H9 (cell line): ENCODE measurements around the gene JRKL. TPM values are rescaled to one million over a fixed set of nuclear protein-coding genes. Genes with fewer than 3 reads are reported as not detected.

Experiments
- DNase-seq: peaks from one replicate; pipeline ENCODE4 v3.0.0-alpha.2; 2017
- H2AFZ ChIP-seq: one replicate; pipeline ENCODE4 v1.6.1; 2013; ENCODE audit warnings: mild to moderate bottlenecking, low read length, control low read depth, moderate library complexity
- H2AK5ac ChIP-seq: 2 replicates; pipeline ENCODE4 v1.6.1; 2013; ENCODE audit warnings: low read length, control low read depth, mixed read lengths; ENCODE audit not compliant: insufficient read length
- H2BK120ac ChIP-seq: one replicate; pipeline ENCODE4 v1.6.1; 2013; ENCODE audit warnings: low read depth, mild to moderate bottlenecking, low read length, control low read depth, inconsistent platforms; ENCODE audit not compliant: poor library complexity, severe bottlenecking
- H2BK12ac ChIP-seq: 2 replicates; pipeline ENCODE4 v1.6.1; 2013; ENCODE audit warnings: low read length, control low read depth, mixed read lengths, low read depth; ENCODE audit not compliant: insufficient read length
- H2BK15ac ChIP-seq: 2 replicates; pipeline ENCODE4 v1.6.1; 2013; ENCODE audit warnings: low read depth, low read length, control low read depth
- H2BK20ac ChIP-seq: one replicate; pipeline ENCODE4 v1.6.1; 2013; ENCODE audit warnings: low read depth, mild to moderate bottlenecking, low read length, control low read depth, inconsistent platforms; ENCODE audit not compliant: poor library complexity, severe bottlenecking
- H2BK5ac ChIP-seq: 2 replicates; pipeline ENCODE4 v1.6.1; 2013; ENCODE audit warnings: low read length, control low read depth, mixed read lengths; ENCODE audit not compliant: insufficient read length
- H3K14ac ChIP-seq: 2 replicates; pipeline ENCODE4 v1.6.1; 2013; ENCODE audit warnings: low read length, control low read depth; ENCODE audit not compliant: insufficient read depth
- H3K18ac ChIP-seq: 2 replicates; pipeline ENCODE4 v1.6.1; 2013; ENCODE audit warnings: low read depth, mild to moderate bottlenecking, mixed read lengths, low read length, control low read depth; ENCODE audit not compliant: insufficient read length
- H3K23ac ChIP-seq: 2 replicates; pipeline ENCODE4 v1.6.1; 2013; ENCODE audit warnings: low read length, control low read depth, mixed read lengths, low read depth; ENCODE audit not compliant: insufficient read length
- H3K23me2 ChIP-seq: 2 replicates; pipeline ENCODE4 v1.6.1; 2013; ENCODE audit warnings: low read depth, mild to moderate bottlenecking, mixed read lengths, low read length, control low read depth; ENCODE audit not compliant: insufficient read length, poor library complexity, severe bottlenecking
- H3K27ac ChIP-seq: 2 replicates; pipeline ENCODE4 v1.5.1; 2013; ENCODE audit warnings: low read length, control low read depth, mixed read lengths, low read depth; ENCODE audit not compliant: insufficient read length
- H3K27me3 ChIP-seq: 2 replicates; pipeline ENCODE4 v1.6.1; 2013; ENCODE audit warnings: low read length, control low read depth, inconsistent platforms; ENCODE audit not compliant: insufficient read depth
- H3K4ac ChIP-seq: 2 replicates; pipeline ENCODE4 v1.6.1; 2013; ENCODE audit warnings: low read depth, mild to moderate bottlenecking, control low read depth, inconsistent platforms, low read length, moderate library complexity
- H3K4me1 ChIP-seq: 2 replicates; pipeline ENCODE4 v1.6.1; 2013; ENCODE audit warnings: low read length, control low read depth, inconsistent platforms; ENCODE audit not compliant: insufficient read depth
- H3K4me2 ChIP-seq: 2 replicates; pipeline ENCODE4 v1.6.1; 2013; ENCODE audit warnings: low read length, control low read depth, mixed read lengths; ENCODE audit not compliant: insufficient read length, insufficient read depth
- H3K56ac ChIP-seq: 2 replicates; pipeline ENCODE4 v1.6.1; 2013; ENCODE audit warnings: low read depth, mild to moderate bottlenecking, mixed read lengths, low read length, control low read depth; ENCODE audit not compliant: insufficient read length
- H3K79me1 ChIP-seq: 2 replicates; pipeline ENCODE4 v1.6.1; 2013; ENCODE audit warnings: low read depth, mild to moderate bottlenecking, moderate library complexity, low read length, control low read depth, inconsistent platforms; ENCODE audit not compliant: insufficient read depth, poor library complexity, severe bottlenecking
- H3K79me2 ChIP-seq: 2 replicates; pipeline ENCODE4 v1.6.1; 2013; ENCODE audit warnings: low read length, control low read depth, inconsistent platforms; ENCODE audit not compliant: insufficient read depth
- H3K9ac ChIP-seq: 2 replicates; pipeline ENCODE4 v1.6.1; 2013; ENCODE audit warnings: low read length, control low read depth, mixed read lengths; ENCODE audit not compliant: insufficient read length; ENCODE audit errors: extremely low read depth
- H3K9me3 ChIP-seq: one replicate; pipeline ENCODE4 v1.6.1; 2013; ENCODE audit warnings: low read depth, low read length, inconsistent platforms; ENCODE audit not compliant: control insufficient read depth
- H3T11ph ChIP-seq: one replicate; pipeline ENCODE4 v1.6.1; 2013; ENCODE audit warnings: mild to moderate bottlenecking, low read length, control low read depth, inconsistent platforms
- H4K20me1 ChIP-seq: one replicate; pipeline ENCODE4 v1.6.1; 2013; ENCODE audit not compliant: control insufficient read depth, insufficient read length, insufficient read depth
- H4K5ac ChIP-seq: 2 replicates; pipeline ENCODE4 v1.6.1; 2013; ENCODE audit warnings: low read depth, mild to moderate bottlenecking, mixed read lengths, low read length, control low read depth; ENCODE audit not compliant: insufficient read length
- H4K8ac ChIP-seq: replicated peaks from 2 replicates; pipeline ENCODE4 v1.6.1; 2013; ENCODE audit warnings: low read length, control low read depth, mixed read lengths, low read depth; ENCODE audit not compliant: insufficient read length
- H4K91ac ChIP-seq: 2 replicates; pipeline ENCODE4 v1.6.1; 2013; ENCODE audit warnings: low read depth, mild to moderate bottlenecking, moderate library complexity, mixed read lengths, low read length, control low read depth; ENCODE audit not compliant: insufficient read length
- H3K27ac Mint-ChIP-seq, 3 experiments: 2 replicates in 2 of 3; 3 replicates in 1 of 3; pipeline ENCODE4 v1.8.0; 2020 to 2021; ENCODE audit warnings: mixed read lengths in 3 of 3, mild to moderate bottlenecking in 1 of 3, moderate library complexity in 1 of 3
- H3K27me3 Mint-ChIP-seq: 2 replicates; pipeline ENCODE4 v1.8.0; 2021; ENCODE audit warnings: low read depth, mild to moderate bottlenecking, moderate library complexity, mixed read lengths
- H3K36me3 Mint-ChIP-seq, 3 experiments: 2 replicates in 2 of 3; 3 replicates in 1 of 3; pipeline ENCODE4 v1.8.0; 2020 to 2021; ENCODE audit warnings: low read depth in 3 of 3, mixed read lengths in 3 of 3; ENCODE audit not compliant: insufficient read depth in 1 of 3
- H3K4me1 Mint-ChIP-seq, 2 experiments: 2 replicates each; pipeline ENCODE4 v1.8.0; 2020; ENCODE audit warnings: mixed read lengths in 2 of 2
- H3K4me3 Mint-ChIP-seq, 2 experiments: 2 replicates in 1 of 2; 3 replicates in 1 of 2; pipeline ENCODE4 v1.8.0; 2020 to 2021; ENCODE audit warnings: mild to moderate bottlenecking in 2 of 2, mixed read lengths in 2 of 2, moderate library complexity in 1 of 2
- H3K9me3 Mint-ChIP-seq, 2 experiments: 2 replicates in 1 of 2; 3 replicates in 1 of 2; pipeline ENCODE4 v1.8.0; 2020; ENCODE audit warnings: mild to moderate bottlenecking in 2 of 2, mixed read lengths in 2 of 2, moderate library complexity in 1 of 2
- WGBS: extraction: QIAGEN DNeasy Blood & Tissue Kit; methylation state at CpG from one replicate; pipeline ENCODE4 v1.1.7; 2013; ENCODE audit warnings: missing lambda C conversion rate, low lambda C conversion rate, mixed read lengths; ENCODE audit not compliant: insufficient read length; ENCODE audit errors: extremely low coverage; 5-methylcytosine and 5-hydroxymethylcytosine counted together
- total RNA-seq: library from RNA; stranded (reverse); gene quantifications from 2 replicates; pipeline ENCODE4 v1.2.1, GENCODE V29; 2021
- TF ChIP-seq, protein P1 (sequence below): fragments of 200-600 bp; sonication (generic); conservative IDR thresholded peaks from 3 replicates; pipeline ENCODE4 v1.8.0; 2021; ENCODE audit warnings: antibody characterized with exemption, mild to moderate bottlenecking

Gene JRKL
- total RNA-seq, 1 experiment from 2014 or later, result 3.6 TPM

DNA sequence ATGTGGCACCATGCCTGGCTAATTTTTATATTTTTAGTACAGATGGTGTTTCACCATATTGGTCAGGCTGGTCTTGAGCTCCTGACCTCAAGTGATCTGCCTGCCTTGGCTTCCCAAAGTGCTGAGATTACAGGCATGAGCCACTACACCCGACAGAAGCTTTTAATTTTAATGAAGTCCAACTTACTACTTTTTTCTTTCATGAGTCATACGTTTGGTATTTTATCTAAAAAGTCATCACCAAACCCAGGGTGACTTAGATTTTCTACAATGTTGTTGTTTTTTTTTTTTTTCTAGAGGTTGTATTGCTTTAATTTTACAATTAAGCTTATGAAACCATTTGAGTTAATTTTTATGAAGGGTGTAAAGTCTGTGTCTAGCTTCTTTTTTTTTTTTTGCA, 34.9 kb downstream of the JRKL start:
- H3K27ac Mint-ChIP-seq, result peak overlapping the region in 1 of 3 experiments; percentile 59; a peak in 1 of 7 replicates
- Histone ChIP-seq H2AK5ac (no peak overlapping the region), H4K8ac (no peak overlapping the region), H2BK5ac (no peak overlapping the region), H3K4ac (no peak overlapping the region), H4K20me1 (no peaks in the 10 kb centered on the region), H4K5ac (no peak overlapping the region), H3K9ac (no peak overlapping the region), H3K14ac (no peak overlapping the region), H3K4me2 (no peak overlapping the region), H2AFZ (no peak overlapping the region), H3K9me3 (no peaks in the 10 kb centered on the region), H3K56ac (no peak overlapping the region), H2BK12ac (no peak overlapping the region), H3K23me2 (no peaks in the 10 kb centered on the region), H2BK120ac (no peak overlapping the region), H2BK20ac (no peak overlapping the region), H3T11ph (no peak overlapping the region), H3K27ac (no peak overlapping the region), H3K79me1 (no peaks in the 10 kb centered on the region), H3K4me1 (no peaks in the 10 kb centered on the region), H2BK15ac (no peak overlapping the region), H3K27me3 (no peaks in the 10 kb centered on the region), H3K18ac (no peak overlapping the region), H3K23ac (no peak overlapping the region), H3K79me2 (no peaks in the 10 kb centered on the region), H4K91ac (no peak overlapping the region)
- no peaks in the 10 kb centered on the region for H3K36me3 Mint-ChIP-seq
- H3K9me3 Mint-ChIP-seq, result no peaks in the 10 kb centered on the region
- no CpG with 5 or more reads among the region's 2 CpGs for WGBS
- no peak for DNase-seq
- no peaks in the 10 kb centered on the region for H3K27me3 Mint-ChIP-seq
- peaks cover 8 to 9% of the 10 kb centered on the region in 2 experiments for H3K4me1 Mint-ChIP-seq
- TF ChIP-seq, protein P1, sequence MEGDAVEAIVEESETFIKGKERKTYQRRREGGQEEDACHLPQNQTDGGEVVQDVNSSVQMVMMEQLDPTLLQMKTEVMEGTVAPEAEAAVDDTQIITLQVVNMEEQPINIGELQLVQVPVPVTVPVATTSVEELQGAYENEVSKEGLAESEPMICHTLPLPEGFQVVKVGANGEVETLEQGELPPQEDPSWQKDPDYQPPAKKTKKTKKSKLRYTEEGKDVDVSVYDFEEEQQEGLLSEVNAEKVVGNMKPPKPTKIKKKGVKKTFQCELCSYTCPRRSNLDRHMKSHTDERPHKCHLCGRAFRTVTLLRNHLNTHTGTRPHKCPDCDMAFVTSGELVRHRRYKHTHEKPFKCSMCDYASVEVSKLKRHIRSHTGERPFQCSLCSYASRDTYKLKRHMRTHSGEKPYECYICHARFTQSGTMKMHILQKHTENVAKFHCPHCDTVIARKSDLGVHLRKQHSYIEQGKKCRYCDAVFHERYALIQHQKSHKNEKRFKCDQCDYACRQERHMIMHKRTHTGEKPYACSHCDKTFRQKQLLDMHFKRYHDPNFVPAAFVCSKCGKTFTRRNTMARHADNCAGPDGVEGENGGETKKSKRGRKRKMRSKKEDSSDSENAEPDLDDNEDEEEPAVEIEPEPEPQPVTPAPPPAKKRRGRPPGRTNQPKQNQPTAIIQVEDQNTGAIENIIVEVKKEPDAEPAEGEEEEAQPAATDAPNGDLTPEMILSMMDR, result no peak
- no peak overlapping the region for H3K4me3 Mint-ChIP-seq
